ENCODE measurements around the gene TBX1.

Gene TBX1

DNA sequence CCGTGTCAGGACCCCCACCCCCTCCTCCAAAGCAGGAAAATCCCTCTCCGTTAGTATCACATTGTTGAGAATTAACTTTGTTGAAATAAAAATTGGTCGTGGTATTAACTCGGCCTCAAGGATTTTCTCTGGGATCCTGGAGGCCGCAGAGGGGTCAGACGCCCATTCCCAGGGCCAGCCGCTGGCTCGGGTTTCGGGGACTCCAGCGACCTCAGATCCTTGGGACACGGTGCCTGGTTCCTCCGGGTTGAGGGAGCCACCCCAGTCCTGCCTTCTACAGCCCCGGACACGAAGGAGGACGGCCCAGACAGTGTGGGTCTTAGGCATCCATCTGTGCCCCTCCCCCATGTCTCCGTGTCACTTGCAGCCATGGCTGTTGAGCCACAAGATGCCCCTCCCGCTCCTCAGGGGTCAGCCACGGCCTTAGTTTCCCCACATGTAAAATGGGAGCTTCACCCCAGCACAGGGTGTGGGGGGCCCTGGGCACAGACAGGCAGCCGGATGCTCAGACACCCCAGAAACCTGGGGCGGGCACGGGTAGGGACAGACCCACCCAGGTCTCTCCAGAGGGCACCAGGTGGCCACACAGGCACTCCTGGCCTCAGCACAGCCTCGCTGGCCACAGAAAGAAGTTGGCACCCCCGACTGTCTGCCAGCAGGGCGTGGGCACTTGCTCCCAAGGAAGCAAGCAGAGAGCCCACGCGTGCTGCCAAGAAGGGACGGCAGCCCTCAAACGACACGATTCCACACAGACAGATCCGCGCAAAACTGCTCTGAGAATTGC is 21.7 kb upstream of the TBX1 start:
- no peak for DNase-seq (ENCODE audit: low spot score)

GRCh38 chr22:19739448-19739895 is 21.1 kb upstream of the TBX1 start:
- DNase-seq (ENCODE audit: low spot score) = no peak

DNA sequence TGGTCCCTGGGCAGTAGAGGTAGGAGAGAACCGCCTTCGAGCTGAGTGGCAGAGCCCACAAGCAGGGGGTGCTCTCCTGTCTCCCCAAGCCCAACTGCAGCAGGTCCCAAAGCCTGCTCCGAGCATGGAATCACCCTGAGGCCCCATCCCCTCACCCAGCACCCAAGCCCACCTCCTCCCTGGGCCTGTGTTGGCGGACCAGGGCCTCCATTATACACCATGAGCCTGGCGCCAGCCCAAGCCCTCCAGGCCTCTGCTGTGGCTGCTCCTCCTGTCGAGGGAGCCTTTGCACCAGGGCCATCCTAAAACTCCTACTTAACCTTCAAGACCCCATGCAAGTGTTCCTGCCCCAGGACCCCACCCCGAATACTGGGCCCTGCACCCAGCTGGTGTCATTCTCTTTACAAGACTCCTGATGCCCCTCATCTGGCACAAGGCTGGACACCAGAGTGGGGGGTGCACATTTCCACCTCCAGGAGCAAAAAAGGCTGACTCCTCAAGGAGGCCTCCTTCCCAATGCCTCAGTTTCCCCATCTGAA is 20.6 kb upstream of the TBX1 start:
- no peak for DNase-seq (ENCODE audit: low spot score)

DNA sequence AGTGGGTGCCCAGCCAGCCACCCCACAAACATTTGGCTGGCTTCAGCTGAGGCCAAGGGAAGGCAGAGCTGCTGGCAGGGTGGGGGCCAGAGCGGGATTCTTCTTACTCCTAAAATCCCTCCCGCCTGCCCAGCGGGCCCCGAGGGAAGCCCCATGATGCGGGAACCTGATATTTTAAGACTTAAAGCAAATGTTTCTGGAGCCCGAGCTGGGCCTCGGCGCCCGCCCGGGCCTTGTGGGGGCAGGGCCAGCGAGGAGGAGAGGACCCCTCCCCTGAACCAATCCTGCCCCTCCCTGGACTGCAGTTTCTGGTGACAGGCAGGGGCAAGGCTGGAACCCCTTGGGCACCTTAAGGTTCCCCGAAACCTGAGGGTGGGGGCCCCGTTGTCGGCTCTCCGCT is 20.0 kb upstream of the TBX1 start:
- no peak for DNase-seq (ENCODE audit: low spot score)

GRCh38 chr22:19741053-19741452 is 19.5 kb upstream of the TBX1 start:
- no peak for DNase-seq (ENCODE audit: low spot score)

DNA sequence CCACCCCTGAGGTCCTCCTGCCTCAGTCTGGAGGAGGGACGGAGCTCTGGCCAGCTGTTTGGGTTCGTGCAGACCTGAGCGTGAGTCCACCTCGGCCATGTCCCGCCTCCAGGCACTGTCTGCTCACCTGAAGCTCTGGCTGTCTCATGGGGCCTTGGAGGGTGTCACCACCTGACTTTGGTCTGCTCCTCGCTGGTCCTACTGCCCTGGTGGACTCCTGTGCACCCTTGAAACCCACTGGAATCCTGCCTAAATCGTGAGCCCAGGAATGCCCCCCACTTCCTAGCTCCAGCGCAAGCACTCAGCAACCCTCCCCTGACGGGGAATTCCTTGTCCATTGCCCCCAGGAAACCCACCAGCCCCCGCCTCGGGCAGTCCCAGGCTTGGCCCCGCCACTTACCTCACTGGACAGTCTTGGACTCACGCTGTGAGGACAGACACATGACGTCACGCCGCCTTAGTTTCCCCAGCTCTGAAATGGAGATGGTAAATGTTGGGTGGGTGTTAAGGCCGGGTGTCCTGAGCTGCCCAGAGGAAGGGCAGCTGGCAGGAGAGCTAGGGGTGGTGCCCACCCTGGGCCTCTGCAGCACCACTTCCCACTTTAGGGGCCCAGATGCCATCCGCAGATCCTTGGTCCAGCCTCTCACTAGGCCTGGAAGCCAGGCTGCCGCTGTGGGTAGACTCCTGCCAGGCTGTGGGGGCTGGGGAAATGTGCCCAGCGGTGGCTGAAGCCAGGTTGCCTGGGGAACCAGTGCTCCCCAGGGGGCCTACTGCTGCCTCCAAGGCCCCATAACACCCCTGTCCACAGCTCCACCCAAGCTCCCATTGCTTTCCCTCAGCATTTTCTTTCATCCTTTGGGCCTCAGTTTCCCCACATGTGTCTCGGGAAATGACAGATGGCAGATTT is 18.2 kb upstream of the TBX1 start:
- no peak for DNase-seq (ENCODE audit: low spot score)

GRCh38 chr22:19743081-19743480 is 17.5 kb upstream of the TBX1 start:
- DNase-seq (ENCODE audit: low spot score) = no peak

- no peak for DNase-seq (ENCODE audit: low spot score)
These were observed 16.9 kb upstream of the TBX1 start for GRCh38 chr22:19743651-19744050.

- DNase-seq (ENCODE audit: low spot score) = no peak
These were observed 16.1 kb upstream of the TBX1 start for GRCh38 chr22:19744350-19745006.

GRCh38 chr22:19745155-19746101 is 15.2 kb upstream of the TBX1 start:
- DNase-seq (ENCODE audit: low spot score) = no peak

- no peak for DNase-seq (ENCODE audit: low spot score)
These were observed 13.9 kb upstream of the TBX1 start for GRCh38 chr22:19746726-19747125.

DNA sequence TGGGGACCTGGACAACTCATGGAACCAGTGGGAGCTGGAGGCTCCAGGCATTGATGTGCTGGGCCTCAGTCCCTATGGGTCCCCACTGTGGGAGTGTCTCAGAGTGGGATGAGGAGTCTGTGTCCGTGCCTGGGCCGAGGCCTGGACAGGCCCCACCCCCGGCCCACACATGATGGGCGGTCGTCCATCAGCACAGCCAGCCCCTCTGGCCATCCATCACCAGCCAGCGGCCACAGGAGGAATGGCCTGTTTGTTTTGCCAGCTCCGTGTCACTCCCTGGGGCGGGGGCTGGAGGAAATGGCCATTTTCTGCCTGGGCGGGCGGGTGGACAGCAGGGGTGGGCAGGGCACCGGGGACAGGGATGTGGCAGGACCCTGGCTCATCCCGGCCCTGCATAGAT is 13.0 kb upstream of the TBX1 start:
- no peak for DNase-seq (ENCODE audit: low spot score)

GRCh38 chr22:19748139-19748538 is 12.4 kb upstream of the TBX1 start:
- DNase-seq (ENCODE audit: low spot score) = no peak

DNA sequence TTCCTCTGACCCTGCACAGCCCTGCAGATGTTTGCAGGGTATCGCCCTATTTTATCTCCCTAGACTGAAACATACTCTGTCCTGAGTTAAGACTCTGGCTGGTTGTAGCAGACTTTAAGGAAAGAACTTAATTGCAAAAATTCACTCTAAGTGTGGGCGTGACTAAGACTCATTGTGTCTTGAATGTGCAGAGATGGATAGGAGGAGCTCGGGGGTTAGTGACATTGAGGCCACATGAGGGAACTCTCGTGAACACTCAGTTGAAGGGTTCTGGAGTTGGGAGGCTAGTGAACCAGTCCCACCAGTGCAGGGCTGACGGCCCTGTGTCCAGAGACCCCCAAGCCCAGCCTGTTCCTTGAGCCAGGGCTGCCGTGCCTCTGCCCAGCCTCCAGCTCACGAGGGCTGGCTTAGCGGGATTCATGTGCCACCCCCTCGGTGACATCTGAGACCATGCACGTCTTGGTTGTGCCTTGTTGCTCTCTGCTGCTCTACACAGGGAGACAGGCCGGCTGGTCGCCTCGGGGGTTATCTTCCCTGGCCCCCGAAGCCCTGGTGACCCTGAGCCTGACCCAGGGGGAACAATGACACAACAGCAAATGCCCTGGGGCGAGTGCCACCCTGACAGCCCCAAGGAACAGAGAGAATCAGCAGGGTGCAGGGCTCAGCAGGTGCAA is 11.4 kb upstream of the TBX1 start:
- no peak for DNase-seq (ENCODE audit: low spot score)

DNA sequence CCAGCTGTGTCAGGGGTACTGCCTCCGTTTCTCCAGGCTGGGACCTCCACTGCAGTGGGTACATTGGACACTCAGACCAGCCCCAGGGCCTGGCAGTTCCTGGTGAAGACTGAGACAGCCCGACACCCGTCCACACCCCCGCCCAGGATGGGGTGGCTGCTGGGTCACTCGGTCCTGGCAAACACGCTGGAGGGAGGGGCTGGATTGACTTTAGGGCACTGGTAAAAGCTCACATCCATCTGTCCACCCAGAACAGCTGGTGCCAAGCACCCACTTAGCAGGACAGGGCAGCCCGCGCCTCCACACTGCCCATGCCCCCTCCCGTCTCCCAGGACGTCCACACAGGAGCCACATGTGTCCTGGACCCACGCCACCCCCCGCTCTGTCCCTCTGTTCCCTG is 10.7 kb upstream of the TBX1 start:
- no peak for DNase-seq (ENCODE audit: low spot score)

DNA sequence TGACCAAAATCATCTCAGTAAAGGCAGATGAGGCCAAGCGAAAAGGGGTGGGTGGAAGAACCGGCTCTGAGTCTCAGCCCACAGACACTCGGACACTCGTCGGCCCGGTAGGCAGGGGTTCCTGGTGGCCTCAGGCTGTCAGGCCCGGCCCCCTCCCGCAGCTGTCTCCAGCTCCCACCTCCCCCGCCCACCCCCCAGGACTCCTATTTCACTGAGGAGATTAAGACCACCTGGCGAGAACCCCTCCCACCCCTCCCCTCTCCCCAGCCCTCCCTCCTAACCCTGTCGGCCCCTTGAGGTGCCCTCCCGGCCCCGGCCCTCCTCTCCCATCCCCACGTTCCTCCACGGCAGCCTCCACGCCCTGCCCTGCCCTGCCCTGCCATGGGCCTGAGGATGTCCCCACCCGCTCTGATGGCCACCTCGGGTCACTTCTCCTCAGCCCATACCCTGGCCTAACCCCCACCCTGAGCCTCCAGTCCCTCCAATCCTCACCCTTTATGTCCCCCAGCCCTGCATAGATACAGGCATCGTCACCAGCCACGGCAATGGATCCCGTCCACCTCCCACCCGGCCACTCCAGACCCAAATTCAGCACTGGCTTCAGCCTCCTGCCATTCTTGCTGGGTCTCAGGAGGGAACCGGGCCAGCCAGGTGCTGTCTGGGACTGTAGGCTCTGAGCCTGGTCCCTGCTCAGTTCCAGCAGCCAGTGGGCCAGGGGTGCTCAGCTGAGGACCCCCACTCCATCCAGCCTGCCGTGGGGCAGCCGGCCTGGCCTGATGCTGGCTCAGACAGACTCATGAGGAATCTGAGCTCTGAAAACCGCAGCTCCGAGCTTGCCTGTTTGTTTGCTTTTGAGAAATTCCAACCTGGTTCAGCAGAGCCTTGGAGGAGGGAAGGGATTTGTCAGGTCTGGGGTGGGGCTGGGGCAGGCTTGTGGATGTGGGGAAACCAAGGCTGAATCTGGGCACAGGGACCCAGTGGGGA is 9.8 kb upstream of the TBX1 start:
- no peak for DNase-seq (ENCODE audit: low spot score)

GRCh38 chr22:19751497-19752245 is 8.9 kb upstream of the TBX1 start:
- no peak for DNase-seq (ENCODE audit: low spot score)

- no peak for DNase-seq (ENCODE audit: low spot score)
These were observed 7.3 kb upstream of the TBX1 start for GRCh38 chr22:19753090-19753842.
